Astrocyte of the hippocampus (primary cell): Measurements from ENCODE around the gene TSR3.

Experiments used
- DNase-seq: peaks from one replicate; pipeline ENCODE4 v3.0.0; 2011; ENCODE audit warnings: low read depth, low spot score

Gene TSR3

DNA sequence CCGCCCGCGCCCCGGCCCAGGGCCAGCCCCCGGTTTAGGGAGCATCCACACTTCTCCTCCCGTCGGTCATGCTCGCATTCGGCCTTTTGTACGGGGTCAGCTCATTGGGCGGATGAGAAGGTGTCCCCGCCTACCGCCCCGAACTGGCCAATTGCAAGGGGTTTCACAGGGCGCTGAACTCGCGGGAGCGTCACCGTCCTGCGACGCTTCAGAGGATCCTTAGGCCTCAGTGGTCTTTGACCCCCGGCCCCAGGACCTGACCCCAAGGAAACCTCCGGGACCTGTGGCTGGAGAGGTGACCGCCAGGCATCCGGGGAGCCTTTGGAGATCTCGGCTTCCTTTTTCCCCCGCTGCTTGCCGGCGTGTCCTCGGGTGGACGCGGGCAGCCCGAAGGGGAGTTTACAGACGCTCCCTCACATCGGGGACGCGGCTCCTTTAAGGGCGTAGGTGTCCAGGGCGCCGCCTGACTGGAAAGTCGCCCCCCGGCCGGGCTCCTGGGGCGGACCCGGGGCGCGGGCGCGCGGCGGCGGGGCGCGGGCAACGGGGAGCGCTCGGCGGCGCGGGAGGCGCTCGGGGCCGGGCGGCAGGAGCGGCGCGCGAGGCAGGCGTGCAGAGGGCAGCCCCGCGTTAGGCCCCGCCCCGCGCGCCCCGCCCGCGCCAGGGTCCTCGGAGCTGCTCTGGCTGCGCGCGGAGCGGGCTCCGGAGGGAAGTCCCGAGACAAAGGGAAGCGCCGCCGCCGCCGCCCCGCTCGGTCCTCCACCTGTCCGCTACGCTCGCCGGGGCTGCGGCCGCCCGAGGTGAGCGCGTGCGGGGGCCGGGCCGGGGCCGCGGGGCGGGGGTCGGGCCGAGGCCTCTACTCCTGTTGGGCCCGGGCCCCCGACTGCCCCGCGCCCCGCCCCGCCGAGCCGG, 42.4 kb downstream of the TSR3 start, which contains the start of gene UBE2I:
Gene UBE2I (plus strand): TSS at position 660 of the 909 bp plus-strand sequence. CDS start 4,395 bp downstream, outside the sequence.
- DNase-seq: peak; percentile 100

DNA sequence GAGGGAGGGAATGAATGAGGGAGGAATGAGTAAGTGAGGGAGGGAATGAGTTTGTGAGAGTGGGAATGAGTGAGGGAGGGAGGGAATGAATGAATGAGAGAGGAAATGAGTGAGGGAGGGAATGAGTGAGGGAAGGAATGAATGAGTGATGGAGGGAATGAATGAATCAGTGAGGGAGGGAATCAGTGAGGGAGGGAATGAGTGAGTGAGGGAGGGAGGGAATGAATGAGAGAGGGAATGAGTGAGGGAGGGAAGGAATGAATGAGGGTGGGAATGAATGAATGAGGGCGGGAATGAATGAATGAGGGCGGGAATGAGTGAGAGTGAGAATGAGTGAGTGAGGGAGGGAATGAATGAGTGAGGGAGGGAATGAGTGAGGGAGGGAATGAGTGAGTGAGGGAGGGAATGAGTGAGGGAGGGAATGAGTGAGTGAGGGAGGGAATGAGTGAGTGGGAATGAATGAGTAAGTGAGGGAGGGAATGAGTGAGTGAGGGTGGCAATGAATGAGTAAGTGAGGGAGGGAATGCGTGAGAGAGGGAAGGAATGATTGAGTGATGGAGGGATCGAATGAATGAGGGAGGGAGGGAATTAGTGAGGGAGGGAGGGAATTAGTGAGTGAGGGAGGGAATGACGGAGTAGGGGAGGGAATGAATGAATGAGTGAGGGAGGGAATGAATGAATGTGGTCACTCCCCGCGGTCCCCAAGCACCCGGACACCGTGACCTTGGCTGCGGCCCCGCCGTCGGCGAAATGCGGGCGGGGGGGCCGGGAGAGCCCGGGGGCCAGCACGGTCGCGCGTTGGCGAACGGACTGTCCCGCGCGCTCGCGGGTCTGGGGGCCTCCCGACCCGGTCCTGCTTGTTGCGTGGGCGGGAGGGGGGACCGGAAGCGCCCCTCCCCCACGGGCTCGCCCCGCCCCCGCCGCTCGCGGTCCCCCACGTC, 43.4 kb downstream of the TSR3 start:
- no peak for DNase-seq

DNA sequence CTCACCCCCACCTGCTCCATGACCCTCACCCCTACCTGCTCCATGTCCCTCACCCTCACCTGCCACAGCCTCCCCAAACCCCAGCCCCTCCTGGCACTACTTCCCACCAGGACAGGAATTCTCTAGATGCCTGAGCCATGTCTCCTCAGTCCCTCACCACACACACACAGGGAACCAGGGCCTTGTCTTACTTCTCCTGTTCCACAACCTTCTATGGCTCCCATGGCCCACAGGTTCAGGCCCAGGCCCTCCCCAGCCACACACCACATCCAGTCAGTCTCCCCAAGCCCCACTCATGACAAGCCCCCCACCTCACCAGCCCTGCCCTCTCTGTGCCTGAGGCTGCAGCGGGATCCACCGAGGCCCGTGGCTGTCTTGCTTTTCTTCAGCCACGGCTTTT, 45.3 kb downstream of the TSR3 start:
- DNase-seq: no peak

DNA sequence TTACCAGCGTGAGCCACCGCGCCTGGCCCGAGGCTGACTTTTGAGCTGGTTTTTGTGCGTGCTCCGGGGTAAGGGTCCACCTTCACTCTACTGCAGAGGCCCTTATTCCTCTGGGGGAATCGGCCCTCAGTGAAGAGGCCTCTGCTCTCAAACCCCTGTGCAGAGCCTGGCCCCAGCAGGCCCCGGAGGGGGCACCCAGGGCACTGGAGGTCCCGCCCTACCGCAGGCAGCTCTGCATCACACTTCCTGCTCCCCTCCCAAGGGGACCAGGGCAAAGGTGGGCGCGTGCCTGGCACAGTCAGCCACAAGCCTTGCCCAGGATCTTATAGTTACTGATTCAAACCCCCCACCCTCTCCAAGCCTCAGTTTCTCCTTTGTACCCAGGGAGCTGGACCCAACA, 45.9 kb downstream of the TSR3 start:
- DNase-seq: no peak

DNA sequence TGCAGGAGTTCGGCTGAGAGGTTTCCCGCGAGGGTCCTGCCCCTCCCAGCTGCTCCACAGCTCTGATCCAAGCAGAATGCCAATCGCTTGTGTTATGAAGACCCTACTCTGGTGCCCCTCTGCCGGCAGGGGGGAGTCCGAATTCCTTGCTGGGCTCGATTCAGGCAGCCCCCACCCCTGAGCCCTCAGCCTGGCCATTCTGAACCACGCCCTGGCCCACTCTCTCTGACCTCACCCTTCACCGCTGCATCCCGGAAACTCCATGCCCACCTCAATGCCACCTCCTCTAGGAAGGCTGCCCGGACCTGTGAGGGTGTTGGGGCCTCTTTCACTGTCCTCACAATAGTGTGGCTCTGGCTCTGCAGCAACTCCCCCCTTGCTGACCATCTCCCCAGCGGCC, 50.1 kb downstream of the TSR3 start:
- no peak for DNase-seq

DNA sequence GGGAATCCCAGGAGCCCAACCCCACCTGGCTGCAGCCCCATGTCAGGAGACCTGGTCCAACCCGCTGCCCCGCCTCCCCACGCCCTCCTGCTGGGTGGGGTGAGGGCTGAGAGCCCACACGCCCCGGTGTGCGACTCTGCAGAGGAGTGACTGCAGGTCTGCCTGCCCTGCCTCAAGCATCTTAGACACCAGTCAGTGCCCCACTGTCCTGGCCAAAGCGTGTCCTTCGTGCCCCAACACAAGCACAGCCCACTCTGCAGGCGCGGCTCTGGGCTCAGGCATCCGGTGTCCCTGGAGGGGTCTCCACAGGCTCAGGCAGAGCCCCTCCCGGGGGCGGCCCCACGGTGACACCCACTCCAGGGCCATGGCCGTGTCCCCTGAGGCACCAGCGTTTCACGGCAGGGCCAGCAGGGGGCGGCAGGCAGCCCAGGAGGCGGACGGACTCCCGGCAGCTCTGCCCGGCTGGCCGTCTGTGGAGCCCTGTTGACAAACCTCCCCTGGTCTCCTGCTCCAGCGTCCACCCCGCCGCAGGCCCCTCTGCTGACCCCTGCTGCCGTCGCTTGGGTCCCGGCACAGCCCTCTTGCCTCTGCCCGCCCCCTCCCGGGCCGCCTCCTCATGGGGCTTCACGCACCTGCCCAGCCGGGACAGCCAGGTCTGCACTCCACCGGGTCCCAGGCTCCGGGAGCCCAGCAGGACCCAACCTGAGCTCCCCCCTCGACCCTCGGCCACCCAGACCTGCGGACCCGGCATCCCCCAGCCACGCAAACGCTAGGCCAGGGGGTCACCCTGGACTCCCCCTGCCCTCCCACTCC, 50.8 kb downstream of the TSR3 start:
- DNase-seq: peak; percentile 78

DNA sequence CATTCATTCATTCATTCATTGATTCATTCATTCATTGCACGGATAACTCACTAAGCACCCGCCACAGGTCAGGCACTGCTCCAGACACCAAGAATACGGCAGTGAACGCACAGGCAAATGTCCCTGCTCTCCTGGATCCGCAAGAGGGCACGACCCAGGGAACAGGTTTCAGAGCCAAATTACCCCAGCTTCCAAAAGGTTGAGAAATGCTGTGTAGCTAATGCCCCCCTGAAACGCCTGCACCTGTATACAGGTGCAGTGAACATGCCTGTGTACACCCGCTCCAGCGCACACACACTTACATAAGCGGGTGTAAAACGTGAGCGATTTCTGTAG, 51.8 kb downstream of the TSR3 start:
- no peak for DNase-seq
